Common myeloid progenitor, CD34-positive (primary cell): ENCODE data around the gene SMIM8. TPM values are rescaled to one million over a fixed set of nuclear protein-coding genes. Genes with fewer than 3 reads are reported as not detected.

ENCODE experiments used
- CTCF ChIA-PET: fragments of 350-600 bp; sonication (Branson Sonifier 250); formaldehyde crosslinking; loops from one replicate; lab custom pipeline; 2021; ENCODE audit warnings: antibody characterized with exemption; lab: Charles Lee
- POLR2A ChIA-PET: fragments of 350-600 bp; sonication (Branson Sonifier 250); formaldehyde crosslinking; loops from one replicate; lab custom pipeline; 2021; ENCODE audit warnings: antibody characterized with exemption; lab: Charles Lee
- DNase-seq, 3 donors: peaks; one replicate each; pipeline versions ENCODE4 v3.0.0 to v3.0.0-alpha.2; 2013
- H3K27ac ChIP-seq, 2 experiments: 1 replicate in 1 of 2; 2 replicates in 1 of 2; pipeline ENCODE4 v1.7.0; 2013; ENCODE audit warnings: inconsistent platforms in 2 of 2, low read length in 2 of 2, mild to moderate bottlenecking in 2 of 2, low read depth in 1 of 2, moderate library complexity in 1 of 2; ENCODE audit not compliant: severe bottlenecking in 2 of 2, insufficient read depth in 1 of 2, poor library complexity in 1 of 2
- H3K27me3 ChIP-seq, 5 experiments: replicated peaks in 2 of 5; 1 replicate in 3 of 5; 2 replicates in 2 of 5; pipeline versions ENCODE4 v1.6.1 to v1.7.0; 2013; ENCODE audit warnings: low read length in 4 of 5, mild to moderate bottlenecking in 2 of 5, moderate library complexity in 2 of 5, inconsistent platforms in 1 of 5; ENCODE audit not compliant: insufficient read depth in 5 of 5, control insufficient read depth in 4 of 5
- H3K36me3 ChIP-seq, 4 experiments: 1 replicate in 2 of 4; 2 replicates in 2 of 4; pipeline versions ENCODE4 v1.6.1 to v1.7.0; 2013; ENCODE audit warnings: low read length in 3 of 4, control low read depth in 1 of 4, mild to moderate bottlenecking in 1 of 4; ENCODE audit not compliant: control insufficient read depth in 4 of 4, insufficient read depth in 4 of 4
- H3K4me1 ChIP-seq, 4 experiments: 1 replicate in 3 of 4; 2 replicates in 1 of 4; pipeline versions ENCODE4 v1.6.1 to v1.7.1; 2013; ENCODE audit warnings: low read length in 3 of 4, mild to moderate bottlenecking in 3 of 4, control low read depth in 1 of 4, inconsistent platforms in 1 of 4, moderate library complexity in 1 of 4; ENCODE audit not compliant: control insufficient read depth in 4 of 4, insufficient read depth in 4 of 4; ENCODE audit errors: control extremely low read depth in 1 of 4
- H3K4me3 ChIP-seq, 7 experiments: 1 replicate in 4 of 7; 2 replicates in 3 of 7; pipeline versions ENCODE4 v1.5.1 to v1.7.0; 2013; ENCODE audit warnings: mild to moderate bottlenecking in 7 of 7, low read length in 6 of 7, moderate library complexity in 6 of 7, inconsistent platforms in 2 of 7, low read depth in 2 of 7, control low read depth in 1 of 7; ENCODE audit not compliant: insufficient read depth in 4 of 7, control insufficient read depth in 1 of 7; ENCODE audit errors: extremely low read depth in 1 of 7
- H3K9me3 ChIP-seq, 5 experiments: 1 replicate in 4 of 5; 2 replicates in 1 of 5; pipeline versions ENCODE4 v1.6.1 to v1.7.1; 2013; ENCODE audit warnings: low read length in 4 of 5, mild to moderate bottlenecking in 2 of 5, inconsistent platforms in 1 of 5, low read depth in 1 of 5, moderate library complexity in 1 of 5; ENCODE audit not compliant: control insufficient read depth in 4 of 5, insufficient read depth in 2 of 5; ENCODE audit errors: control extremely low read depth in 1 of 5
- WGBS: methylation state at CpG from one replicate; pipeline ENCODE4 v1.1.5; 2013; ENCODE audit not compliant: insufficient coverage; 5-methylcytosine and 5-hydroxymethylcytosine counted together
- polyA plus RNA-seq: library from polyadenylated mRNA; unstranded; fragments of 120-200 nt; gene quantifications from one replicate; pipeline ENCODE4 v1.2.1, GENCODE V29; 2013

Gene SMIM8, protein sequence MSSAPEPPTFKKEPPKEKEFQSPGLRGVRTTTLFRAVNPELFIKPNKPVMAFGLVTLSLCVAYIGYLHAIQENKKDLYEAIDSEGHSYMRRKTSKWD
- 13.1 TPM for polyA plus RNA-seq

- Histone ChIP-seq H3K9me3 (no peaks in the 10 kb centered on the region), H3K4me1 (peaks cover 0 to 5% (median 2%) of the 10 kb centered on the region in 4 experiments), H3K4me3 (peak within 1 kb of the TSS; percentile 94 to 100 (median 98)), H3K27me3 (no peaks in the 10 kb centered on the region), H3K27ac (peak within 1 kb of the TSS; percentile 50 to 89), H3K36me3 (no peaks in the 10 kb centered on the region)
- POLR2A ChIA-PET = no interaction called here
- DNase-seq = peak; percentile 72 to 89 (median 86)
- CTCF ChIA-PET = interaction anchor here (0.7 to 0.9 kb wide), 2 partner anchors 11 to 434 kb away, joined by 3 read pairs; no protein-coding TSS in a partner anchor
- WGBS = under 1% methylated on average over 51 of the region's 60 CpGs
These were observed at the start of gene SMIM8 for GRCh38 chr6:87322304-87323212. SMIM8 (plus strand) TSS chr6:87322588; CDS start chr6:87337032, 14,444 bp downstream.

GRCh38 chr6:87274660-87275274 lies 47.6 kb upstream of the SMIM8 start:
- H3K9me3 ChIP-seq = no peaks in the 10 kb centered on the region
- no peaks in the 10 kb centered on the region for H3K4me1 ChIP-seq
- H3K27me3 ChIP-seq = no peaks in the 10 kb centered on the region
- no peak overlapping the region for H3K4me3 ChIP-seq
- H3K36me3 ChIP-seq = no peaks in the 10 kb centered on the region
- WGBS = 96% methylated on average over 7 of the region's 7 CpGs
- H3K27ac ChIP-seq = no peak overlapping the region
- CTCF ChIA-PET = no interaction called here
- POLR2A ChIA-PET = no interaction called here
- DNase-seq = no peak

DNA sequence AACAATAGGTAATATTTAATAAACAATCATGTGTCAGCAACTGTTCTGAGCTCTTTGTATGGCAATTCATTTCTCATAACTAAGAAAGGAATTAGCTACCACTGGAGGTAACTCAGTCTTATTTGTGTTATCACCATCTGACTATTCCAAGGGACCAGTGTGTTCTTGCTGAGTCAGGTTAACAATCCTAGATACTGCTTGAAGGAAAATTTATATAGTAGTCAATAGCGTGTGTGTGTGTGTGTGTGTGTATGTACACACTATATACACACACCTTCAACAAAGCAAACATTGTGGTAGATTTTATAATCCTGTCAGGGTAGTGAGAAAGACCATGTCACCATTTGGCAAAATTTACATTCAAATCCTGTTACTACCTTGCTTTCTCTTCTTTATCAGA lies 45.8 kb upstream of the SMIM8 start:
- no peaks in the 10 kb centered on the region for H3K4me1 ChIP-seq
- no peak overlapping the region for H3K27ac ChIP-seq
- ChIA-PET CTCF (interaction anchor here (0.6 to 1.8 kb wide), 7 partner anchors 10 to 1592 kb away, joined by 3 to 4 read pairs (median 3); no protein-coding TSS in a partner anchor), POLR2A (interaction anchor here (0.7 kb wide), 1 partner anchor 229 kb away, joined by 4 read pairs; no protein-coding TSS in a partner anchor)
- no peak overlapping the region for H3K4me3 ChIP-seq
- DNase-seq = no peak
- no CpG with 5 or more reads among the region's 1 CpG for WGBS
- H3K36me3 ChIP-seq = no peaks in the 10 kb centered on the region
- no peaks in the 10 kb centered on the region for H3K9me3 ChIP-seq
- H3K27me3 ChIP-seq = no peaks in the 10 kb centered on the region

DNA sequence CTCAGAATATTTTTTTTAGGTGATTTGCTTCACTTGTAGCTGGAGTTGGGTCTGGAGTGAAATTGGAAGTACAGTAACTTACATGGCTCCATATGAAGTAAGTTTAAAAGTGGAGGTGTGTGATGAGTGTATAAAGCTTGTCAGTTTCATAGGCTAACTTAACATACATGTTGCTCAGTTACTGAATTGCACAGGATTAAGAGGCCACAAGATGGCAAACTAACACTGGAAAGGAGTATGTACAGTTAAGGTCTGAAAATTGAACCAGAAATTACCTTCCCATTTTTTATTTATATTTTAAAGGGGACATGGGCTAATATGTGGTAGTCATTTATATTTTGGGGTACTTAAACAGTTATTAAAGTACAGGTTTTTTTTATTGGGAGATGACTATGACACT lies 45.3 kb upstream of the SMIM8 start:
- peak; percentile 15 to 55 (median 42) for DNase-seq
- Histone ChIP-seq H3K4me1 (no peaks in the 10 kb centered on the region), H3K27ac (no peak overlapping the region), H3K36me3 (no peaks in the 10 kb centered on the region), H3K27me3 (no peaks in the 10 kb centered on the region), H3K4me3 (no peak overlapping the region), H3K9me3 (no peaks in the 10 kb centered on the region)
- ChIA-PET POLR2A (interaction anchor here (0.7 kb wide), 1 partner anchor 219 kb away, joined by 3 read pairs; no protein-coding TSS in a partner anchor), CTCF (interaction anchor here (1.3 to 1.8 kb wide), 3 partner anchors 138 to 1592 kb away, joined by 3 to 4 read pairs (median 3); no protein-coding TSS in a partner anchor)

GRCh38 chr6:87279196-87279595 lies 43.2 kb upstream of the SMIM8 start:
- ChIA-PET CTCF (interaction anchor here (1.2 kb wide), 2 partner anchors 22 to 113 kb away, joined by 3 read pairs; no protein-coding TSS in a partner anchor), POLR2A (no interaction called here)
- Histone ChIP-seq H3K27me3 (no peaks in the 10 kb centered on the region), H3K36me3 (no peaks in the 10 kb centered on the region), H3K4me1 (no peaks in the 10 kb centered on the region), H3K27ac (no peak overlapping the region), H3K4me3 (no peak overlapping the region), H3K9me3 (no peaks in the 10 kb centered on the region)
- WGBS = no CpG with 5 or more reads among the region's 2 CpGs
- DNase-seq = no peak

GRCh38 chr6:87281426-87281825 lies 41.0 kb upstream of the SMIM8 start:
- H3K4me1 ChIP-seq = no peaks in the 10 kb centered on the region
- CTCF ChIA-PET = no interaction called here
- POLR2A ChIA-PET = no interaction called here

More at GRCh38 chr6:87281426-87281825, 41.0 kb upstream of the SMIM8 start:
- H3K4me3 ChIP-seq = no peak overlapping the region
- DNase-seq = no peak
- no peaks in the 10 kb centered on the region for H3K27me3 ChIP-seq
- H3K9me3 ChIP-seq = no peaks in the 10 kb centered on the region
- H3K36me3 ChIP-seq = no peaks in the 10 kb centered on the region
- H3K27ac ChIP-seq = no peak overlapping the region
- 75% methylated on average over 1 of the region's 1 CpG for WGBS
